Superior temporal gyrus (tissue), 1 donor: ENCODE results near the gene RHOU.
"Not testable (repeated sequence)": the region's sequence is repeated elsewhere in the genome, so short reads cannot be mapped to it uniquely, and the experiment has no call there.

Experiments used
- DNase-seq: peaks from one replicate; pipeline ENCODE4 v3.0.0-alpha.2; 2016; ENCODE audit errors: extremely low spot score

RHOU gene

DNA sequence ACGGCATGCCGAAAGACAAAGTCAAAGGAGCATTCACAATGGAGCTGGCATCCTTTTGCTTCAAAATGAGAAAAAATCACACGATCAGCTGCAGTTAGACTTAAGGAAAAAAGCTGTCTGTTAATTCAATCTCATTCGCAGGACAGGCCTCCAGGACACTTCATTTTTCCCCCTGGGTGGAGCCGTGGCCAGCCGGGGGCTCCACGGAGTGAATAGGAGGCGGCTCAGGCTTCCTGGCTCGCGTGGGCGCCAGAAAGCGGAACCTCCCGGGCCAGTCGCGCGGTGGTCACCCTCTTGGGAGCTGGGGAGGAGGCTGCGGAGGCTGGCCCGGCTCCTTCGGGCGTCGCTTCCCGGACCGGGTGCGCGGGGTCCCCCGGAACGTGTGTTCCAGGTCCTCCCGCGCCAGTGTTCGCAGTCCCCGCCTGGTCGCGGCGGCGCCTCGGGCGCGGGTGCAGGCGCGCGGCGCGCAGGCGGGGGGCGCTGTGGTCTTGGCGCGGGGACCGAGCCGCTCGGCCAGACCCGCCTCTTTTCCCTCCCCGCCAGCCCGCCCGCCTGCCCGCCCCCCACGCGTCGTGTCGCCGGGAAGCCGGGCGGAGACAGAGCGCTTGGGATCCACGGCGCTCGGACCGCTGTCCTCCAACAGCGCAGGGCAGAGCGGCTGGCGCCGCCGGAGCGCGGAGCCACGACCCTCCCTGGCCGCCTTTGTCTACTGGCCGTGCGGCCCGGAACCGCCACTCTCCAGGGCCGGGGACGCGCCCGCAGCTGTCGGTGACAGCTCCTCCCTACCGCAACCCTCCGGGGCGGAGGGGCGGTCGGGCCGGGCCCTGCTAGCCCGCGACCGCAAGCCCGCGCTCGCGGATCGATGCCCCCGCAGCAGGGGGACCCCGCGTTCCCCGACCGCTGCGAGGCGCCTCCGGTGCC, at the start of gene RHOU:
TSS of gene RHOU (plus strand) at position 599 of the 921 bp plus-strand sequence. CDS start at position 863, 264 bp downstream.
- peak; percentile 85 for DNase-seq

DNA sequence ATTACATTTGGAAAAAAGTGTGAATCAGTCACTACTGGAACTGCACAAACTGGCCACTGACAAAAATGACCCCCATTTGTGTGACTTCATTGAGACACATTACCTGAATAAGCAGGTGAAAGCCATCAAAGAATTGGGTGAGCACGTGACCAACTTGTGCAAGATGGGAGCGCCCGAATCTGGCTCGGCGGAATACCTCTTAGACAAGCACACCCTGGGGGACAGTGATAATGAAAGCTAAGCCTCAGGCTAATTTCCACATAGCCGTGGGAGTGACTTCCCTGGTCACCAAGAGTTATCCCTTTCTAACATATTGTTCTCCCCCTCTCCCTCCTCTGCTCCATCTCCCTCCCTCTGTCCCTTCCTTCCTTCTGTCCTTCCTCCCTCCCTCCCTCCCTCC, 47.7 kb upstream of the RHOU start:
- no peak for DNase-seq

- DNase-seq: no peak
Measured at GRCh38 chr1:228689255-228689654, 46.0 kb upstream of the RHOU start.

GRCh38 chr1:228691211-228691610, 44.1 kb upstream of the RHOU start:
- no peak for DNase-seq

GRCh38 chr1:228691926-228692325, 43.4 kb upstream of the RHOU start:
- DNase-seq: peak; percentile 76

- DNase-seq: not testable (repeated sequence)
Measured at GRCh38 chr1:228694447-228694846, 40.8 kb upstream of the RHOU start.

- no peak for DNase-seq
Measured at GRCh38 chr1:228695015-228695955, 40.0 kb upstream of the RHOU start.

- DNase-seq: peak; percentile 70
Measured at GRCh38 chr1:228697207-228698016, 37.9 kb upstream of the RHOU start.

- no peak for DNase-seq
Measured at GRCh38 chr1:228698017-228698329, 37.3 kb upstream of the RHOU start.

DNA sequence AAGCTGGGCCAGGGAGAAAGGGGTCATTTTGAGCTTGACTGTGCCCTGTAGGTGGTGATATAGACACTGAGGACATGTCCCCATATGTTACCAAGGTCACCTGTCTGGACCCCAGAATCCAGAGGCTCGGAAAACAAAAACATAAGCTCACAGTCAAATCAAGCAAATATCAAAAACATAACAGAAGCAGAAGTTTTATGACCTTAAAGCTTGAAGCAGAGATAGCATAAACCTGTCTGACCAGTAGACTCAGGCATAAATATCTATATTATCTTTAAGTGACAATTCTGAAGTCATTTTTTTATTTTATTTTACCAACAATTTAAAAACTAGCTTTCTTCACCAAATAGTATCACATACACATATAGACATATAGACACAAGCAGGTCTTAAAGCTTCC, 32.8 kb upstream of the RHOU start:
- no peak for DNase-seq

DNA sequence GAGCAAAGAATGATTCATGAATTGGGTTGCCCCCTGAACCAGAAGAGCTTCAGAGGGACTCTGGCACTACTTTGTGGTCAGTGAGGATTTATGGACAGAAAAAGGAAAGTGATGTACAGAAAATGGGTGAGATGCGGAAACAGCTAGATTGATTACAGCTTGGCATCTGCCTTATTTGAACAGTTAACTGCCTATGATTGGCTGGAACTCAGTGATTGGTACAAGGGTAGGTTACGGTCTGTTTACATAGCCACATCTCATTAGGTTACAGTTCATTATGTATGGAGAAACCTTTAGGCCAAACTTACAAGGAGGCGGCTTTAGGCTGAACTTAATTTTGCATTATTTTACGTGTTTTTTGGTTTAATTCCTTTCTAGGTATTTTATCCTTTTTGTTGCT, 29.0 kb upstream of the RHOU start:
- no peak for DNase-seq

DNA sequence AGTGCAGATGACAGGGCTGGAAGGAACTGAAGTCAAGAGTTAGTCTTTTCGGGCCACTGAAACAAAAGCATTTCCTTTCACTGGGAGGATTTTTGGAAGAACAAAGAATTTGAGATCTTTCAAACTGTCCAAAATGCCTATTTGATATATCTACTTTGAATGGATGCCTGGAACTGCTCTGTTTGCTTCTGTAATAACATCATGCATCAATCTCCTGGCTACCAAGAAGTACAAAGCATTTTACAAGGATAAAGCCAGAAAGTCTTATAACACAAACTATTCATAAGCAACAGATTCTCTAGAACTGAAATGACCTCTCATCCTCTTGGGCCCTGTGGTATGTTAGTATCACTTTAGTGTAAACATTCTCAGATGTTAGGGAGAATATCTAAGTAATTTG, 18.2 kb upstream of the RHOU start:
- DNase-seq: no peak

GRCh38 chr1:228721407-228721806, 13.9 kb upstream of the RHOU start:
- DNase-seq: no peak

GRCh38 chr1:228723287-228723686, 12.0 kb upstream of the RHOU start:
- DNase-seq: no peak

DNA sequence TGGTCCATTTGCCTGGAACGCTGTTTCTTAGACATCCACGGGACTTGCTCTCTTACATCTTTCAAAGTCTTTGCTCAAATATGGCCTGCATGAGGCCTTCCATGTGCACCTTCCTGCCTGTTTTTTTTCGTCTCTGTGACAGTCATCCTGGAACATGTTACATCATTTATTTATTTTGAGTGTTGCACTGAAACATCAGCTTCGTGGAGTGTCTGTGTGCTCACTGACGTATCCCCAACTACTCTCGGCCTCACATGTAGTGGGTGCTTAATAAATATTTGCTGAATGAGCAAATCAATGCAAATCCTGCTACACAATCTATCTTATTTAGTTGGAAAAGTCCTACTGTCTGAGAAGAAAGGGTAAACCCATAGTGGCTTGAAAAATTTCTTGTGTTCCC, 11.4 kb upstream of the RHOU start:
- no peak for DNase-seq

- DNase-seq: no peak
Measured at GRCh38 chr1:228725178-228725577, 10.1 kb upstream of the RHOU start.

DNA sequence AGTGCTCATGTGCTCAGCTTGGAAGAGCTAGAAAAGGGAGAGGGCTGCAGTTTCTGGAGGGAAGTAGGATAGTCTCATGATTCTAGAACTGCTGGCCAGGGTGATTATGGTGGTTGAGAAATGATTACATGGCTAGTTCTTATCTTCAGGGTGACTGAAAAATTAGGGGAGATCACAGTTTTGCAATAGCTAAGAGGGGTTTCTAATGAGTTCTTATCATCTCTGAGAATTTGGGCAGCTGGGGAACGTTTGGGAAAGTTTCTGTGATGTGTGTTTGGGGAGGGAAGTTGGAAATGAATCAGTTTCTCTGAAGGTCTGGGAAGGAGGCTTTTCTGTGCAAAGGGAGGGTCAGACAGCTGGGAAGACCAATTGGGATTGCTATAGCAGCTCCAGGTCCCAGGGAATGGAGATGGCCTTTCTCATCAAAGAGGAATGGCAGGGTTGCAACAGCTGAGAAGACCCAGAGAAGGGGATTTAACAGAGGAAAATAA, 7.6 kb upstream of the RHOU start:
- no peak for DNase-seq

DNA sequence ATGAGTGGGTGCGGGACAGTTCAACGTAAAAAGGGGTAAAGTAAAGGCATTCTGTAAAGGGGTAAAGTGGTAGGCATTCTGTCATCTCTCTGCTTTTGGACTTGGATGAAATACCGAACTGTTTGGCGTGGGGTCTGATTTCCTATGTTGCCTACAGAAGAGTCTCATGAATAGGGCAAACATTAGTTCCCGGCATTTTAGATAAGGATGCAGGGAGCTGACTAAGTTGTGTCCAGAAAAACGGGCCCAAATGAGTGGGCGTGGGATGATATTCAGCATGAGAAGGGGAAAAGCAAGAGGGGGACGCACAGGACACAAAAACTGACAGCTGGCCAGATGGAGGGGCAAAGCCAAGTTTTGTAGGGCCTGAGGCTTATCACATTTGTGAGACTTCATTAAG, 2.9 kb upstream of the RHOU start:
- no peak for DNase-seq

DNA sequence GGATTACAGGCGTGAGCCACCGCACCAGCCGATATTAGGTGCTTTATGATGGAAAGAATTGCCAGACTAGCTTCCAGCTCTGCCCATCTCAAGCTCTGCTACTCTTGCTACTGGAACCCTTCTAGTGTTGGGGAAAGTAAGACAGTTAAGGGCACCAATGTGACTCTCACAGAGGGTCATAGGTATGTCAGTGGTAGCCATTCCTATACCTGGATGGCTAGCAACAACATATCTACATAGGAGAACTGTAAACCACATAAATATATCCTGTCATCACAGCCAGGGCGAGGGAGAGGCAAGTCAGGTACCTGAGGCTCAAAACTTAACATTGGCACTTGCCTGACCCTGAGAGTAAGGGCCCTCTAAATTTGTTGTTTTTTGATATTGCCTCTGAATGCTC, 1.7 kb upstream of the RHOU start:
- DNase-seq: no peak

GRCh38 chr1:228735871-228736586, 750 bp downstream of the RHOU start:
- DNase-seq: no peak

GRCh38 chr1:228736844-228737445, 1.7 kb downstream of the RHOU start:
- DNase-seq: peak; percentile 39
